CD14-positive monocyte (primary cell): ENCODE measurements around the gene TNFAIP8L1. TPM values are rescaled to one million over a fixed set of nuclear protein-coding genes. Genes with fewer than 3 reads are reported as not detected.

Experiments used
- DNase-seq, 3 donors: peaks; one replicate each; pipeline ENCODE4 v3.0.0-alpha.2; 2011 to 2022
- H2AFZ ChIP-seq: 2 replicates; pipeline ENCODE4 v1.6.0; 2012; ENCODE audit warnings: mild to moderate bottlenecking, low read depth, low read length, inconsistent platforms; ENCODE audit not compliant: insufficient read depth, poor library complexity, severe bottlenecking
- H3K27ac ChIP-seq, 2 donors: 1 replicate in 1 of 2; 2 replicates in 1 of 2; pipeline ENCODE4 v1.5.1; 2012 to 2013; ENCODE audit warnings: low read length in 2 of 2, control low read depth in 1 of 2, inconsistent platforms in 1 of 2, low read depth in 1 of 2, mild to moderate bottlenecking in 1 of 2
- H3K27me3 ChIP-seq, 2 donors: one replicate each; pipeline versions ENCODE4 v1.6.0 to v1.6.1; 2011 to 2013; ENCODE audit warnings: low read length in 2 of 2; ENCODE audit not compliant: control insufficient read depth in 2 of 2, insufficient read depth in 2 of 2
- H3K36me3 ChIP-seq, 2 donors: replicated peaks in 1 of 2; 1 replicate in 1 of 2; 2 replicates in 1 of 2; pipeline versions ENCODE4 v1.5.1 to v1.6.1; 2012 to 2013; ENCODE audit warnings: low read length in 2 of 2, control low read depth in 1 of 2, inconsistent platforms in 1 of 2, mild to moderate bottlenecking in 1 of 2; ENCODE audit not compliant: insufficient read depth in 2 of 2, control insufficient read depth in 1 of 2
- H3K4me1 ChIP-seq, 2 donors: 1 replicate in 1 of 2; 2 replicates in 1 of 2; pipeline versions ENCODE4 v1.5.1 to v1.6.1; 2012 to 2013; ENCODE audit warnings: low read length in 2 of 2, control low read depth in 1 of 2, inconsistent platforms in 1 of 2, mild to moderate bottlenecking in 1 of 2, moderate library complexity in 1 of 2; ENCODE audit not compliant: insufficient read depth in 2 of 2, control insufficient read depth in 1 of 2
- H3K4me2 ChIP-seq: replicated peaks from 2 replicates; pipeline ENCODE3; 2012; ENCODE audit warnings: low read length, moderate library complexity, mild to moderate bottlenecking; ENCODE audit not compliant: poor library complexity, severe bottlenecking; ENCODE audit errors: extremely low read depth
- H3K4me3 ChIP-seq, 3 experiments: fragments of 200-600 bp in 1 of 3; sonication (generic) in 1 of 3; replicated peaks in 1 of 3; 1 replicate in 2 of 3; 2 replicates in 1 of 3; pipeline ENCODE4 v1.5.1; 2011 to 2013; ENCODE audit warnings: low read length in 3 of 3, mild to moderate bottlenecking in 3 of 3, control low read depth in 2 of 3, low read depth in 2 of 3, inconsistent platforms in 1 of 3, moderate library complexity in 1 of 3
- H3K79me2 ChIP-seq: 2 replicates; pipeline ENCODE4 v1.6.0; 2012; ENCODE audit warnings: mild to moderate bottlenecking, control low read depth, inconsistent platforms, low read length, moderate library complexity; ENCODE audit not compliant: insufficient read depth
- H3K9ac ChIP-seq: 2 replicates; pipeline ENCODE4 v1.6.0; 2017; ENCODE audit warnings: low read length, mild to moderate bottlenecking; ENCODE audit not compliant: insufficient read depth, poor library complexity, severe bottlenecking
- H3K9me3 ChIP-seq, 2 donors: replicated peaks in 1 of 2; 1 replicate in 1 of 2; 2 replicates in 1 of 2; pipeline versions ENCODE4 v1.5.1 to v1.6.1; 2012 to 2013; ENCODE audit warnings: low read length in 2 of 2, control low read depth in 1 of 2; ENCODE audit not compliant: control insufficient read depth in 1 of 2, insufficient read depth in 1 of 2
- H4K20me1 ChIP-seq: 2 replicates; pipeline ENCODE4 v1.6.0; 2012; ENCODE audit warnings: mild to moderate bottlenecking, low read length, control low read depth, moderate library complexity; ENCODE audit not compliant: insufficient read depth
- H3K27ac Mint-ChIP-seq, 7 donors: one replicate each; pipeline ENCODE4 v1.8.0; 2020; ENCODE audit warnings: mild to moderate bottlenecking in 7 of 7, mixed read lengths in 7 of 7, moderate library complexity in 6 of 7, inconsistent platforms in 2 of 7
- H3K27me3 Mint-ChIP-seq, 3 donors: one replicate each; pipeline ENCODE4 v1.8.0; 2021 to 2022; ENCODE audit warnings: low read depth in 3 of 3, mild to moderate bottlenecking in 3 of 3, mixed read lengths in 3 of 3, moderate library complexity in 3 of 3, inconsistent platforms in 1 of 3
- H3K36me3 Mint-ChIP-seq, 2 donors: one replicate each; pipeline ENCODE4 v1.8.0; 2020; ENCODE audit warnings: mixed read lengths in 2 of 2, inconsistent platforms in 1 of 2, mild to moderate bottlenecking in 1 of 2
- H3K4me1 Mint-ChIP-seq: one replicate; pipeline ENCODE4 v1.8.0; 2020; ENCODE audit warnings: mild to moderate bottlenecking, mixed read lengths
- H3K4me3 Mint-ChIP-seq, 2 donors: one replicate each; pipeline ENCODE4 v1.8.0; 2020; ENCODE audit warnings: mild to moderate bottlenecking in 2 of 2, mixed read lengths in 2 of 2, moderate library complexity in 1 of 2
- H3K9me3 Mint-ChIP-seq, 7 donors: one replicate each; pipeline ENCODE4 v1.8.0; 2020 to 2022; ENCODE audit warnings: mixed read lengths in 7 of 7, mild to moderate bottlenecking in 6 of 7, moderate library complexity in 6 of 7, inconsistent platforms in 2 of 7
- WGBS: methylation state at CpG from one replicate; pipeline ENCODE4 v1.1.5; 2013; ENCODE audit warnings: missing lambda C conversion rate; ENCODE audit not compliant: insufficient coverage; 5-methylcytosine and 5-hydroxymethylcytosine counted together
- intact Hi-C, 2 donors: fragments of 100-400 bp; cut with micrococcal nuclease; formaldehyde crosslinking; loops; one replicate each; pipeline versions ENCODE4 v1.15.0 to v1.15.1; 2023
- polyA plus RNA-seq, 3 donors: library from polyadenylated mRNA; depleted of rRNA in 1 of 3; unstranded in 2 of 3; stranded (reverse) in 1 of 3; fragments of 300-500 nt in 2 of 3; fragments of >200 nt in 1 of 3; fragmentation: Illumina TruSeq in 2 of 3; gene quantifications; 1 replicate in 2 of 3; 2 replicates in 1 of 3; pipeline ENCODE4 v1.2.3, GENCODE V29; 2012 to 2021
- TF ChIP-seq, protein P1 (sequence below): fragments of 200-600 bp; IDR thresholded peaks from one replicate; pipeline ENCODE4 v1.8.0; 2022; ENCODE audit warnings: antibody characterized with exemption, mild to moderate bottlenecking

The TNFAIP8L1 gene
- polyA plus RNA-seq, 3 donors, result 1.8 to 3.9 (median 3.7) TPM

GRCh38 chr19:4592445-4592844 lies 46.9 kb upstream of the TNFAIP8L1 start:
- Histone ChIP-seq H3K79me2 (no peaks in the 10 kb centered on the region), H3K4me2 (no peak overlapping the region), H3K36me3 (no peaks in the 10 kb centered on the region), H3K4me1 (peaks cover 5% of the 10 kb centered on the region in 2 donors), H3K9ac (no peak overlapping the region), H3K9me3 (no peaks in the 10 kb centered on the region), H3K27me3 (peaks cover 8 to 25% of the 10 kb centered on the region in 2 donors), H2AFZ (no peak overlapping the region), H4K20me1 (no peaks in the 10 kb centered on the region), H3K4me3 (no peak overlapping the region), H3K27ac (no peak overlapping the region)
- TF ChIP-seq, protein P1, sequence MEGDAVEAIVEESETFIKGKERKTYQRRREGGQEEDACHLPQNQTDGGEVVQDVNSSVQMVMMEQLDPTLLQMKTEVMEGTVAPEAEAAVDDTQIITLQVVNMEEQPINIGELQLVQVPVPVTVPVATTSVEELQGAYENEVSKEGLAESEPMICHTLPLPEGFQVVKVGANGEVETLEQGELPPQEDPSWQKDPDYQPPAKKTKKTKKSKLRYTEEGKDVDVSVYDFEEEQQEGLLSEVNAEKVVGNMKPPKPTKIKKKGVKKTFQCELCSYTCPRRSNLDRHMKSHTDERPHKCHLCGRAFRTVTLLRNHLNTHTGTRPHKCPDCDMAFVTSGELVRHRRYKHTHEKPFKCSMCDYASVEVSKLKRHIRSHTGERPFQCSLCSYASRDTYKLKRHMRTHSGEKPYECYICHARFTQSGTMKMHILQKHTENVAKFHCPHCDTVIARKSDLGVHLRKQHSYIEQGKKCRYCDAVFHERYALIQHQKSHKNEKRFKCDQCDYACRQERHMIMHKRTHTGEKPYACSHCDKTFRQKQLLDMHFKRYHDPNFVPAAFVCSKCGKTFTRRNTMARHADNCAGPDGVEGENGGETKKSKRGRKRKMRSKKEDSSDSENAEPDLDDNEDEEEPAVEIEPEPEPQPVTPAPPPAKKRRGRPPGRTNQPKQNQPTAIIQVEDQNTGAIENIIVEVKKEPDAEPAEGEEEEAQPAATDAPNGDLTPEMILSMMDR, result no peak
- DNase-seq, result no peak
- H3K4me3 Mint-ChIP-seq, result peak overlapping the region in 1 of 2 donors; percentile 62
- H3K4me1 Mint-ChIP-seq, result peaks cover 18% of the 10 kb centered on the region
- 43% methylated on average over 1 of the region's 5 CpGs for WGBS
- peaks cover 47 to 70% (median 59%) of the 10 kb centered on the region in 3 donors for H3K27me3 Mint-ChIP-seq
- H3K27ac Mint-ChIP-seq, result peak overlapping the region in 4 of 7 donors; percentile 24 to 71 (median 38)
- H3K9me3 Mint-ChIP-seq, result peaks cover 0 to 9% (median 0%) of the 10 kb centered on the region in 7 donors
- peaks cover 0 to 5% of the 10 kb centered on the region in 2 donors for H3K36me3 Mint-ChIP-seq
- intact Hi-C loops, result no loop called here

- peak overlapping the region; percentile 4 to 84 (median 69) for H3K27ac Mint-ChIP-seq
- H3K27me3 ChIP-seq, result peaks cover 8 to 27% of the 10 kb centered on the region in 2 donors
Observed at GRCh38 chr19:4593409-4593851, 45.9 kb upstream of the TNFAIP8L1 start.

More at GRCh38 chr19:4593409-4593851, 45.9 kb upstream of the TNFAIP8L1 start:
- H3K4me2 ChIP-seq, result no peak overlapping the region
- Mint-ChIP-seq H3K4me3 (no peak overlapping the region), H3K36me3 (peaks cover 0 to 5% of the 10 kb centered on the region in 2 donors), H3K27me3 (peaks cover 41 to 74% (median 62%) of the 10 kb centered on the region in 3 donors), H3K4me1 (peaks cover 22% of the 10 kb centered on the region), H3K9me3 (peaks cover 0 to 9% (median 0%) of the 10 kb centered on the region in 7 donors)
- H3K36me3 ChIP-seq, result no peaks in the 10 kb centered on the region
- intact Hi-C loops, result no loop called here
- H3K9ac ChIP-seq, result no peak overlapping the region
- peak; percentile 82 to 96 (median 93) for DNase-seq
- peaks cover 10 to 14% of the 10 kb centered on the region in 2 donors for H3K4me1 ChIP-seq
- H3K79me2 ChIP-seq, result no peaks in the 10 kb centered on the region
- TF ChIP-seq, protein P1, result no peak
- no peaks in the 10 kb centered on the region for H3K9me3 ChIP-seq
- H3K4me3 ChIP-seq, result no peak overlapping the region
- H2AFZ ChIP-seq, result no peak overlapping the region
- no peaks in the 10 kb centered on the region for H4K20me1 ChIP-seq
- H3K27ac ChIP-seq, result peak overlapping the region in 1 of 2 donors; percentile 41
- 67% methylated on average over 1 of the region's 6 CpGs for WGBS
